NB4 (cell line): ENCODE data around the gene ALDH16A1.

Experiments used
- CTCF ChIP-seq: IDR thresholded peaks from one replicate; pipeline ENCODE4 v1.5.1; 2012; ENCODE audit warnings: low read depth, low read length
- MYC ChIP-seq: IDR thresholded peaks from 2 replicates; pipeline ENCODE4 v1.6.1; 2011; ENCODE audit warnings: low read depth, low read length
- POLR2A ChIP-seq: IDR thresholded peaks from 2 replicates; pipeline ENCODE4 v1.6.1; 2011; ENCODE audit warnings: mild to moderate bottlenecking; ENCODE audit not compliant: insufficient read length; ENCODE audit errors: extremely low read depth

- TF ChIP-seq CTCF (no peak), MYC (no peak), POLR2A (no peak)
Measured at GRCh38 chr19:49486710-49487276, 33.8 kb downstream of the ALDH16A1 start.
